NCI-H146 treated with DMSO at 0.1 percent for 48 hours (cell line): Measurements from ENCODE around the gene ETS2.

Experiments
- DNase-seq: peaks from one replicate; lab custom pipeline; 2025; ENCODE audit not compliant: unreplicated experiment; lab: John Stamatoyannopoulos, UW

Gene ETS2

GRCh38 chr21:38800924-38801744, 4.6 kb upstream of the ETS2 start:
- no peak for DNase-seq

GRCh38 chr21:38802050-38803026, 3.4 kb upstream of the ETS2 start:
- DNase-seq, result no peak

- no peak for DNase-seq
These were observed 2.6 kb upstream of the ETS2 start for GRCh38 chr21:38803075-38803660.

- DNase-seq, result no peak
These were observed 1.5 kb upstream of the ETS2 start for GRCh38 chr21:38804030-38804788.

- DNase-seq, result no peak
These were observed 871 bp upstream of the ETS2 start for GRCh38 chr21:38804789-38805327.

GRCh38 chr21:38806153-38806941, 618 bp downstream of the ETS2 start:
- DNase-seq, result no peak

GRCh38 chr21:38806942-38807284, 1.2 kb downstream of the ETS2 start:
- no peak for DNase-seq

GRCh38 chr21:38807441-38807871, 1.7 kb downstream of the ETS2 start:
- peak; percentile 36 for DNase-seq

GRCh38 chr21:38807986-38808385, 2.3 kb downstream of the ETS2 start:
- DNase-seq, result no peak

GRCh38 chr21:38809198-38809878, 3.6 kb downstream of the ETS2 start:
- DNase-seq, result no peak

- no peak for DNase-seq
These were observed 4.5 kb downstream of the ETS2 start for GRCh38 chr21:38810034-38810825.

- no peak for DNase-seq
These were observed 5.1 kb downstream of the ETS2 start for GRCh38 chr21:38810826-38811164.

- DNase-seq, result no peak
These were observed 5.5 kb downstream of the ETS2 start for GRCh38 chr21:38811257-38811656.

GRCh38 chr21:38813143-38813542, 7.4 kb downstream of the ETS2 start:
- no peak for DNase-seq

GRCh38 chr21:38813547-38813946, 7.8 kb downstream of the ETS2 start:
- no peak for DNase-seq

GRCh38 chr21:38814126-38815059, 8.7 kb downstream of the ETS2 start:
- no peak for DNase-seq

- DNase-seq, result no peak
These were observed 9.3 kb downstream of the ETS2 start for GRCh38 chr21:38815060-38815405.
